Activated T-cell treated with anti-CD3 and anti-CD28 coated beads for 1 hour (primary cell): ENCODE measurements around the gene MAP6D1.
"Not testable (repeated sequence)": the region's sequence is repeated elsewhere in the genome, so short reads cannot be mapped to it uniquely, and the experiment has no call there.

ENCODE experiments used
- DNase-seq: peaks from one replicate; pipeline ENCODE4 v3.0.0-alpha.2; 2020; ENCODE audit warnings: low read depth

MAP6D1 gene

GRCh38 chr3:183799461-183799860 is 25.9 kb downstream of the MAP6D1 start:
- no peak for DNase-seq

- no peak for DNase-seq
Observed at GRCh38 chr3:183797996-183798395, 27.4 kb downstream of the MAP6D1 start.

GRCh38 chr3:183796372-183796771 is 29.0 kb downstream of the MAP6D1 start:
- DNase-seq, result no peak

- DNase-seq, result no peak
Observed at GRCh38 chr3:183794452-183794851, 30.9 kb downstream of the MAP6D1 start.

GRCh38 chr3:183792976-183793375 is 32.4 kb downstream of the MAP6D1 start:
- DNase-seq, result no peak

GRCh38 chr3:183790700-183791099 is 34.7 kb downstream of the MAP6D1 start:
- no peak for DNase-seq

GRCh38 chr3:183789826-183790225 is 35.6 kb downstream of the MAP6D1 start:
- DNase-seq, result no peak

- DNase-seq, result not testable (repeated sequence)
Observed at GRCh38 chr3:183784503-183784902, 40.9 kb downstream of the MAP6D1 start.

- DNase-seq, result no peak
Observed at GRCh38 chr3:183782576-183783276, 42.7 kb downstream of the MAP6D1 start.

GRCh38 chr3:183781246-183781645 is 44.1 kb downstream of the MAP6D1 start:
- DNase-seq, result no peak

- no peak for DNase-seq
Observed at GRCh38 chr3:183779896-183780465, 45.4 kb downstream of the MAP6D1 start.

- DNase-seq, result no peak
Observed at GRCh38 chr3:183777016-183777618, 48.3 kb downstream of the MAP6D1 start.

GRCh38 chr3:183776451-183776850 is 48.9 kb downstream of the MAP6D1 start:
- DNase-seq, result not testable (repeated sequence)

- no peak for DNase-seq
Observed at GRCh38 chr3:183775781-183776180, 49.6 kb downstream of the MAP6D1 start.

GRCh38 chr3:183774631-183775030 is 50.7 kb downstream of the MAP6D1 start:
- DNase-seq, result no peak

- no peak for DNase-seq
Observed at GRCh38 chr3:183769453-183769852, 55.9 kb downstream of the MAP6D1 start.

GRCh38 chr3:183768114-183768513 is 57.3 kb downstream of the MAP6D1 start:
- no peak for DNase-seq

GRCh38 chr3:183766745-183767606 is 58.4 kb downstream of the MAP6D1 start:
- peak; percentile 54 for DNase-seq

GRCh38 chr3:183766107-183766506 is 59.3 kb downstream of the MAP6D1 start:
- DNase-seq, result no peak
